Endothelial cell of umbilical vein (primary cell): ENCODE data around the gene KRT71. TPM values are rescaled to one million over a fixed set of nuclear protein-coding genes. Genes with fewer than 3 reads are reported as not detected.

Source experiments
- BruUV-seq: library from RNA; stranded (reverse); fragments of 400-500 nt; replicated peaks from 2 replicates; lab custom pipeline; 2021; lab: Mats Ljungman, UMichigan
- CTCF ChIA-PET: fragments of 300-600, 350-600 bp; sonication (Branson Sonifier 250); formaldehyde crosslinking; loops from one replicate; lab custom pipeline; 2021; ENCODE audit warnings: antibody characterized with exemption, inconsistent platforms; lab: Charles Lee
- POLR2A ChIA-PET: fragments of 300-600, 350-600 bp; sonication (Branson Sonifier 250); formaldehyde crosslinking; loops from one replicate; lab custom pipeline; 2021; ENCODE audit warnings: antibody characterized with exemption, inconsistent platforms; lab: Charles Lee
- DNase-seq: peaks from one replicate; pipeline ENCODE4 v3.0.0-alpha.2; 2011; ENCODE audit warnings: low read depth, low spot score
- FAIRE-seq: peaks from 2 replicates; lab custom pipeline; 2011; peaks lifted over from hg19 to GRCh38; lab: Jason Lieb, UNC
- H2AFZ ChIP-seq: 2 replicates; pipeline ENCODE4 v1.6.0; 2012; ENCODE audit warnings: low read depth, low read length, control low read depth, inconsistent platforms
- H3K27ac ChIP-seq: 2 replicates; pipeline ENCODE4 v1.5.1; 2011; ENCODE audit warnings: low read depth, mild to moderate bottlenecking, control low read depth, low read length, moderate library complexity; ENCODE audit not compliant: insufficient read depth
- H3K27me3 ChIP-seq, 2 experiments: 2 replicates each; pipeline versions ENCODE4 v1.6.0 to v1.6.1; 2011; ENCODE audit warnings: low read length in 2 of 2, mixed read lengths in 1 of 2; ENCODE audit not compliant: control insufficient read depth in 2 of 2, insufficient read depth in 2 of 2
- H3K36me3 ChIP-seq, 2 experiments: 2 replicates in 1 of 2; 3 replicates in 1 of 2; pipeline ENCODE4 v1.5.1; 2011; ENCODE audit warnings: low read length in 2 of 2, mild to moderate bottlenecking in 1 of 2, moderate library complexity in 1 of 2; ENCODE audit not compliant: control insufficient read depth in 2 of 2, insufficient read depth in 2 of 2; ENCODE audit errors: extremely low read depth in 1 of 2
- H3K4me1 ChIP-seq: 3 replicates; pipeline ENCODE4 v1.5.1; 2011; ENCODE audit warnings: mild to moderate bottlenecking, low read length; ENCODE audit not compliant: control insufficient read depth, insufficient read depth; ENCODE audit errors: extremely low read depth
- H3K4me2 ChIP-seq: 2 replicates; pipeline ENCODE4 v1.6.1; 2011; ENCODE audit warnings: low read length, control low read depth, mixed read lengths; ENCODE audit not compliant: insufficient read depth
- H3K4me3 ChIP-seq, 3 experiments: fragments of 200-600 bp in 1 of 3; sonication (generic), shearing (Covaris generic) in 1 of 3; replicated peaks in 1 of 3; 2 replicates each; pipeline ENCODE4 v1.5.1; 2011 to 2016; ENCODE audit warnings: control low read depth in 3 of 3, low read length in 3 of 3, mild to moderate bottlenecking in 2 of 3, inconsistent platforms in 1 of 3, low read depth in 1 of 3, moderate library complexity in 1 of 3; ENCODE audit not compliant: insufficient read depth in 1 of 3
- H3K79me2 ChIP-seq: 2 replicates; pipeline ENCODE4 v1.6.0; 2012; ENCODE audit warnings: low read length, inconsistent platforms; ENCODE audit not compliant: control insufficient read depth, insufficient read depth
- H3K9ac ChIP-seq: replicated peaks from 2 replicates; pipeline ENCODE3; 2011; ENCODE audit warnings: low read length, control low read depth; ENCODE audit not compliant: insufficient read depth; ENCODE audit errors: extremely low read depth
- H3K9me1 ChIP-seq: replicated peaks from 3 replicates; pipeline ENCODE4 v1.6.0; 2011; ENCODE audit warnings: mild to moderate bottlenecking, low read length; ENCODE audit not compliant: control insufficient read depth, insufficient read depth; ENCODE audit errors: extremely low read depth
- H3K9me3 ChIP-seq: replicated peaks from 2 replicates; pipeline ENCODE4 v1.5.1; 2012; ENCODE audit warnings: low read length, inconsistent platforms; ENCODE audit not compliant: control insufficient read depth, insufficient read depth
- H4K20me1 ChIP-seq: replicated peaks from 2 replicates; pipeline ENCODE3; 2011; ENCODE audit warnings: mild to moderate bottlenecking, low read length; ENCODE audit not compliant: control insufficient read depth, insufficient read depth; ENCODE audit errors: extremely low read depth
- CTCF ChIP-seq, 2 donors: IDR thresholded peaks; 1 replicate in 1 of 2; 2 replicates in 1 of 2; pipeline ENCODE4 v1.5.1; 2011; ENCODE audit warnings: low read length in 2 of 2, mild to moderate bottlenecking in 2 of 2, moderate library complexity in 2 of 2, control low read depth in 1 of 2, inconsistent platforms in 1 of 2, low read depth in 1 of 2; ENCODE audit not compliant: insufficient read depth in 1 of 2; ENCODE audit errors: extremely low read depth in 1 of 2
- EZH2 ChIP-seq: IDR thresholded peaks from 2 replicates; pipeline ENCODE4 v1.6.1; 2012; ENCODE audit warnings: borderline replicate concordance, low read depth, mild to moderate bottlenecking, moderate library complexity, low read length, inconsistent platforms; ENCODE audit not compliant: severe bottlenecking
- FOS ChIP-seq: IDR thresholded peaks from 2 replicates; pipeline ENCODE4 v1.6.1; 2011; ENCODE audit warnings: mild to moderate bottlenecking, low read length, moderate library complexity, borderline replicate concordance; ENCODE audit not compliant: insufficient read depth
- GATA2 ChIP-seq: IDR thresholded peaks from 2 replicates; pipeline ENCODE4 v1.7.0; 2011; ENCODE audit warnings: low read depth, mild to moderate bottlenecking, moderate library complexity, mixed read lengths, low read length; ENCODE audit not compliant: insufficient read length, insufficient read depth
- JUN ChIP-seq: IDR thresholded peaks from 2 replicates; pipeline ENCODE4 v1.6.1; 2011; ENCODE audit warnings: borderline replicate concordance, low read depth; ENCODE audit not compliant: insufficient read length, insufficient read depth
- MAX ChIP-seq: IDR thresholded peaks from 2 replicates; pipeline ENCODE4 v1.6.1; 2011; ENCODE audit not compliant: insufficient read depth, insufficient read length
- MYC ChIP-seq: IDR thresholded peaks from one replicate; pipeline ENCODE4 v1.6.1; 2011; ENCODE audit warnings: mild to moderate bottlenecking, low read depth, low read length
- POLR2A ChIP-seq: IDR thresholded peaks from 2 replicates; pipeline ENCODE4 v1.6.1; 2012; ENCODE audit warnings: low read depth, mild to moderate bottlenecking, control low read depth, low read length
- POLR2AphosphoS5 ChIP-seq: IDR thresholded peaks from 2 replicates; pipeline ENCODE4 v1.6.1; 2012; ENCODE audit warnings: low read depth, mild to moderate bottlenecking, control low read depth, low read length, moderate library complexity; ENCODE audit not compliant: insufficient read depth
- dilution Hi-C: fragments of 300-500 bp; cut with MboI; formaldehyde crosslinking; loops from one replicate; pipeline ENCODE4 v1.15.0; 2019; ENCODE audit warnings: low sequenced_read_pairs; ENCODE audit not compliant: extremely low pct_ligation_motif_present
- intact Hi-C: fragments of 100-400 bp; cut with micrococcal nuclease; formaldehyde crosslinking; loops from one replicate; pipeline ENCODE4 v1.10.0; 2022
- polyA plus RNA-seq, 4 experiments: library from polyadenylated mRNA; depleted of rRNA in 3 of 4; stranded (reverse) in 3 of 4; unstranded in 1 of 4; fragments of >200 nt; gene quantifications; 2 replicates each; pipeline versions ENCODE4 v1.2.1 to v1.2.3, GENCODE V29; 2011 to 2012; ENCODE audit warnings: missing spikeins in 1 of 4
- total RNA-seq: library from RNA; stranded (reverse); gene quantifications from 2 replicates; pipeline ENCODE4 v1.2.3, GENCODE V29; 2021

Gene KRT71
- total and polyA plus RNA-seq, 2 donors (not counting 3 experiments of a cell fraction or from before 2014, with no cell fraction given), result not detected

- Histone ChIP-seq H3K4me1 (no peaks in the 10 kb centered on the region), H3K27ac (no peak overlapping the region), H3K9ac (no peak overlapping the region), H3K4me2 (no peak overlapping the region), H3K4me3 (no peak overlapping the region), H3K79me2 (no peaks in the 10 kb centered on the region), H2AFZ (no peak overlapping the region), H4K20me1 (no peaks in the 10 kb centered on the region), H3K9me3 (no peaks in the 10 kb centered on the region), H3K9me1 (no peaks in the 10 kb centered on the region), H3K27me3 (no peaks in the 10 kb centered on the region), H3K36me3 (no peaks in the 10 kb centered on the region)
- CTCF ChIA-PET, result no interaction called here
- intact Hi-C loops, result no loop called here
- no TSS peak for BruUV-seq
- POLR2A ChIA-PET, result no interaction called here
- dilution Hi-C loops, result no loop called here
- TF ChIP-seq MYC (no peak), EZH2 (no peak), CTCF (IDR thresholded peaks at IDR 0.05; ENCODE audit: extremely low read depth in 1 of 2, insufficient read depth in 1 of 2, low read depth in 1 of 2, low read length in 2 of 2) (no peak), MAX (no peak), POLR2AphosphoS5 (no peak), FOS (no peak), POLR2A (no peak), GATA2 (no peak), JUN (no peak)
- DNase-seq (no peak), FAIRE-seq (no peak)
Measured at GRCh38 chr12:52591521-52591920, 38.6 kb upstream of the KRT71 start.
